Esophagus muscularis mucosa (tissue), 4 donors: ENCODE measurements around the gene WDFY2.

Experiments
- EP300 ChIP-seq: sonication (generic); formaldehyde crosslinking; IDR thresholded peaks from one replicate; pipeline ENCODE4 v1.6.1; 2017; ENCODE audit warnings: antibody characterized with exemption
- POLR2A ChIP-seq: fragments of 450-650 bp; IDR thresholded peaks from one replicate; pipeline ENCODE4 v1.6.1; 2017; ENCODE audit warnings: antibody characterized with exemption, moderate library complexity, mild to moderate bottlenecking, low read depth
- POLR2AphosphoS5 ChIP-seq, 2 donors: sonication (generic); formaldehyde crosslinking; IDR thresholded peaks; one replicate each; pipeline ENCODE4 v1.6.1; 2017; ENCODE audit warnings: antibody characterized with exemption in 2 of 2
- TF ChIP-seq, protein P1 (sequence below), 3 experiments: fragments of 200-600 bp in 2 of 3; fragments of 450-650 bp in 1 of 3; sonication (generic) in 2 of 3; IDR thresholded peaks; one replicate each; pipeline ENCODE4 v1.5.1; 2017 to 2019; ENCODE audit warnings: antibody characterized with exemption in 3 of 3, mild to moderate bottlenecking in 2 of 3, moderate library complexity in 1 of 3

DNA sequence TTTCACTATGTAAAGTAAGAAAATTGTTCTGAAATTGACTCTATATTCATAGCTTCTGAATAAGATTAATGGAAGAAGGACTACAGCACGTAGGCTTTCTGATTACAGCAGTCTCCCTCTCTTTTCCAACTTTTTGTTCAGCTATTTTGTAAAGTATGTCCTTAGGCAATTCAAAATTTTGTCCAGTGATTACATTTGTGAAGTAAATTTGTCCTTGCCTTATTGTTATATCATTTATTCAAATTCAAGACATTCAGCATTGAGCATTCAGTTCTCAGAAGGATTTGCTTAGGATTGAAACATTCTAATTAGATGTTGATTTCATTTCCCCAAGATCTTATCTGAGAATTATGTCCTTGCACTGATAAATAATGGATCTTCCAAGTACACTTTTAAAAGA lies 76.6 kb downstream of the WDFY2 start:
- TF ChIP-seq, protein P1, sequence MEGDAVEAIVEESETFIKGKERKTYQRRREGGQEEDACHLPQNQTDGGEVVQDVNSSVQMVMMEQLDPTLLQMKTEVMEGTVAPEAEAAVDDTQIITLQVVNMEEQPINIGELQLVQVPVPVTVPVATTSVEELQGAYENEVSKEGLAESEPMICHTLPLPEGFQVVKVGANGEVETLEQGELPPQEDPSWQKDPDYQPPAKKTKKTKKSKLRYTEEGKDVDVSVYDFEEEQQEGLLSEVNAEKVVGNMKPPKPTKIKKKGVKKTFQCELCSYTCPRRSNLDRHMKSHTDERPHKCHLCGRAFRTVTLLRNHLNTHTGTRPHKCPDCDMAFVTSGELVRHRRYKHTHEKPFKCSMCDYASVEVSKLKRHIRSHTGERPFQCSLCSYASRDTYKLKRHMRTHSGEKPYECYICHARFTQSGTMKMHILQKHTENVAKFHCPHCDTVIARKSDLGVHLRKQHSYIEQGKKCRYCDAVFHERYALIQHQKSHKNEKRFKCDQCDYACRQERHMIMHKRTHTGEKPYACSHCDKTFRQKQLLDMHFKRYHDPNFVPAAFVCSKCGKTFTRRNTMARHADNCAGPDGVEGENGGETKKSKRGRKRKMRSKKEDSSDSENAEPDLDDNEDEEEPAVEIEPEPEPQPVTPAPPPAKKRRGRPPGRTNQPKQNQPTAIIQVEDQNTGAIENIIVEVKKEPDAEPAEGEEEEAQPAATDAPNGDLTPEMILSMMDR (IDR thresholded peaks at IDR 0.05) = no peak
- TF ChIP-seq POLR2A = no peak
- no peak for TF ChIP-seq POLR2AphosphoS5 (IDR thresholded peaks at IDR 0.05)
- TF ChIP-seq EP300 = no peak
